Amniotic stem cell (primary cell): ENCODE results near the gene C10orf105.

Source experiments
- DNase-seq: peaks from one replicate; lab custom pipeline; 2025; lab: John Stamatoyannopoulos, UW

Gene C10orf105

DNA sequence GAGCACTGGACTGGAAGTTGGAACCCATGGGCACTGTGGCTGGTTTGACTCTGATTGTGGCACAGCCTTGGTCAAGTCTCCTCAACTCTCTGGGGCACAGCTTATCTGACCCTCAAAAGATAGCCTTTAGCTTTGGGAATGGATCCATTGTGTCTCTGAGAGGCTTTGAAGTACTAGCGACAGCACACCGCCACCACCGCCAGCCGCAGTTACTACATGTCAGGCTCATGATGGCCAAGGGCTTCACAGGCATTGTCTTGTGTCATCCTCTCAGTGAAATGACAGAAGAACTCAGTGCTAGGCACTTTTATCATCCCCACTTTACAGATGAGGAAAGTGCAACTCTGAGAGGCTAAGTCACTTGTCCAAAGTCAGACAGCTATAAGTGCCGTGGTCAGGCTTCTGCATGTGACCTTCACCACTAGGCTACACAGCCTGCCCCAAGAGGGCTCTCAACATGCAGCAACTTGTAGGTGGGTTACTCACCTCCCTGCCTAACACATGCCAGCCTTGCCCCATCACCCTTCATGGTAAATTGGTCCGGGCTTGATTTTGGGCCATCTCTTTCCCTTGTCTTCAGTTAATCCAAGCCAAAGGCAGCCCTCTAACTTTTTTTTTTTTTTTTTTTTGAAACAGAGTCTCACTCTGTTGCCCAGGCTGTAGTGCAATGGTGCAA, 44.1 kb downstream of the C10orf105 start:
- no peak for DNase-seq

DNA sequence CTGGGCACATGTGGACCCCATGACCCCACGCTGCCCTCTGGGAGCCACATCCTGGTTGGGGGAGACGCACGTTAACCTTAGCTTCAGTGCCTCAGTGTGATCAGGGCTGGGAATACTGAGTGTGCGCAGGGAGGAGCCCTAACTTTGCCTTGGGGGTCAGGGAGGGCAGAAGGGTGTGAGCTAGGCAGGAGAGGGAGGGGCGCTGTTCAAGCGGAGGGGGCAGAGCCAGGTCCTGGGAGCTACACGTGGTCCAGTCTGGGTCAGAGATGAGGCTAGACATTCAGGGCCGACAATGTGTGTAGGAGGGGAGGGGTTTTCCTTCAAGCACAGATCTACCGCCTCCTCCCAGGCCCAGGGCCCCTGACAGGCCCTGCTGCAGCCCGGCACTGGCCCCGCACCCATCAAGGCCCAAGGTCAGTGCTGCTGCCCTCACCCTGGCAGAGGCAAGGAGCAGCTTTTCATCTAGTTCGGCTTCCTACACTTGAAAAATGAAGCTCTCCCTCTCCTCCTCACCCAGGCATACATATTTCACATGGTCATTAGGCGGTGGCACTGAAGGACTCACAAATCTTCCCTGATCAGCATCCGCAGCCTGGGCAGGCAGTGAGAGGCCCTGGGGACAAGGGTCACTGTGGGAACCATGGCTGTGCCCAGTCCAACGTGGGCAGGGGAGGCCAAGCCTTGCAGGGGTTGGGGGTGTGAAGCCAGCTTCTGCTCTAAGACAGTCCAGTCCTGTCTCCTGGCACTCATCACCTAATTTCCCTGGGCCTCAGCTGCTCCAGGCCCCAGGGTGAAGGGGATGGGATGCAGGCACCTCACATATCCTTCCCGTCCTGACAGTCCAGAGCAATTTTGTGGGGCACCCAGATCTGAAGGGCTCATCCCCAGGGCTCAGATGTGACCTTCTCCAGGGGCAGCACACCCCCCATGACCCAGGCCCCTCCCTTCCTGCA, 47.3 kb downstream of the C10orf105 start:
- no peak for DNase-seq

DNA sequence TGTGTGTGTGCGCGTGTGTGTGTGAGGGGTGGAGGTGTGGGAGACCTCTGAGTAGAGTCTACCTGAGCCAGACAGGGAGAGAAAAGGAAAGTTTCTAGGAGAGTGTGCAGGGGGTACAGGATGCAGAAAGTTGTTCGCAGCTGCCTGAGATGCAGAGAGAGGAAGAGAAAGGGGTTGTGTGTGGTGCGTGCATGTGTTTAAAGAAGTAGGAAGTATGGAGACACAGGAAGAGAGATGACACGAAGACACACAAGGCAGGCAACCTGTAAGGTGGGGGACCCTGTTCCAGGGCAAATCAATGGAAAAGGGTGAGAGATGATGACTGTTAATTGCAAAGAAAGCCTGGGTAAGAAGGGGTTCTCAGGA, 52.2 kb downstream of the C10orf105 start:
- DNase-seq: no peak

DNA sequence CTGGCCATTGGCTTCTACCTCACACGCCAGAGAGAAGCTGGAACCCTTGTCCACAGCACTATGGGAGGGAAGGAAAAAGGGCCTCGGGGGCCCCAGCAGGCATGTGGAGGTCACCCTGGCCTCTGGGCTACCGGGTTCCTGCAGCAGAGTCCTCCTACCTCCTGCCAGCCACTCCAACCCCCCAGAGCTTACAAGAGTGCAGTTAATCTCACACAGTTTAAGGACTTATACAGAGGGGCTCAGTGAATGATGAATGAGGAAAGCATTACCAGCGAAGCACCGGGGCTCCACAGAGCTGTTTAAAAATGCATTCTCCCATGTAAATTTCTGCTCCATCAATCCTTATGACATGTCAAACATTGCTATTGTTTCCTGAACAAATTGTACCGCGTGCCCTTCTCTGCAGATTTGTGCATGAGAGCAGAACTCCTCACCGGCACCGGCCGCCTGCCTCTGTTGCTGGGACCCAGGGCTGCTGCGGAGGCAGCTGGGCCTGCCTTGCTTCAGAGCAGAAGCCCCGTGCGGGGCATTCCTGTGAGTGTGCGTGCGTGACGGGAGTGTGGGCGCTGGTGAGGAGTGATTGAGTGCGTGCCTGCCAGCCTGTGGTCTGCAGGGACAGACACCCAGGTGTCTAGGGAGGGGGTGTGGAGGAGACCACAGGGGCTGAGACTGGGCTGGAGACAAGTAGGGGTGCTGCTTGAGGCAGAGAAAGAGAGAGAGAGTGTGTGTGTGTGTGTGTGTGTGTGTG, 52.8 kb downstream of the C10orf105 start:
- no peak for DNase-seq

DNA sequence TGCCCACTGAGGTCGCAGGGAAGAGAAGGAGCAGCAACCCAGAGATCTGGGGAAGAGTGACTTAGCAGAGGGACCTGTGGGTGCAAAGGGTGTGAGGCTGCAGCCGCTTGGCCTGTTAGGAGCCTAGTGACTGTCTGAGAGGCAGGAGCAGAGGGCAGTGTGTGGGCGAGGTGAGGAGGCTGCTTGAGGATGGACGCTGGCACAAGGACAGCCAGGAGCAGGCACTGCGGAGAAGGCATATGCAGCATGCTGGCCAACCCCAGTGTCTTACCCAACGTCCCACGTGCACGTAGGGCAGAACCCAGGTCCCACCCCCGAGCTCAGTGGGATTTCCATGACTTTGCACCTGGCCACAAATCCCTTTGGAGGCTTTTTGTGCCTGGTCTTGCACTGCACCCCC, 54.1 kb downstream of the C10orf105 start:
- no peak for DNase-seq

DNA sequence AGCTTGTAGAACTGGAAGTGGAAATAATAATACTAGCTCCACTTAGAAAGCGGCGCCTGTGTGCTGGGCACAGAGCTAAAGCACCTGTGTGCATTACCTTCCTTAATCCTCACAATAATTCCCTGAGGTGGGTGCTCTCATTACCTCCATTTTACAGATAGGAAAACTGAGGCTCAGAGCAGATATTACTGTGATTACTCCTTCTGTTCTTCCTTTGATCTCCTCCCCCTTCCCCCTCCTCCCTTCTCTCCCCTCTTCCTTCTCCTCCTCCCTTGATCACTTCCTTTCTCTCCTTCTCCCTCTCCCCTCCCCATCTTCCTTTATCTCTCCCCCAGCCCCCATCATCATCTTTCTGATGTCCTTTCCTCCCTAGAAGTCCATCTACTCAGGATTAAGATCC, 55.0 kb downstream of the C10orf105 start:
- DNase-seq: no peak

DNA sequence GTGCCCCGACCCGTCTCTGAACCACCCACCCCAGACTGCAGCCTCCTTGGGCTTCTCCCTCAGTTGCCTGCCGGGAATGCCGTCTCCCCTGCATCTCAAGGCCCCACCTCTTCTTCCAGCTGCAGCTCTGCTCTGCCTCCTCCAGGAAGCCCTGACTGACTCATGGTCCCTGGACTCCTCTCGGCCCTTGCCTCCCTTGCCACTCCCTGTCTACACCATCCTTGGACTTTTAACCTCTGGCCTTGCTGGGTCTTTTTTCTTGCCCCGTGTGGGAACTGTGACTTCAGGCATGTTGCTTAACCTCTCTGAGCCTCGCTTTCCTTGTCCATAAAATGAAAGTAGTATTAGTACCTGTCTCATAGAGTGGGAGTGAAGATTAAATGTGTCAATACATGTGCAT, 56.3 kb downstream of the C10orf105 start:
- DNase-seq: no peak

DNA sequence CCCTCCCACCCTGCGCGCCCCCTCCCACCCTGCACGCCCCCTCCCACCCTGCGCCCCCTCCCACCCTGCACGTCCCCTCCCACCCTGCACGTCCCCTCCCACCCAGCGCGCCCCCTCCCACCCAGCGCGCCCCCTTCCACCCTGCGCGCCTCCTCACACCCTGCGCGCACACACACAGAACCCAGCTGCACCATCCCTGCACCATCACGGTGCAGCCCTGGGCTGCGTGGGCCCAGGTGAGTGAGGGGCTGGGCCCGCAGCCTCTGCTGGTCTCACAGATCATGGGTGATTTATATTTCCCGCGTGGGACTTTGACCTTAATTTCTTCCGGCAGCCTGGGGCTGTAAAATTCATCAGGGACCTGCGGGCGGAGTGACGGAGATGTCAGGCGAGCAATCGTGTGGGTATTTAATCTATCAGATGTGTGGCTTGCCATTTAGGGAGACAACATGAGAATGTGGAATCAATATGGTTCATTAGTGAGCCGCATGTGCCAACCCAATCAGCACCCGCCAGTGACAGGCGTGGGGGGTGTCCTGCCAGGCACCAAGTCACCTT, 57.7 kb downstream of the C10orf105 start:
- DNase-seq: no peak
